Mononuclear cell (primary cell): ENCODE data around the gene IRF8. TPM values are rescaled to one million over a fixed set of nuclear protein-coding genes. Genes with fewer than 3 reads are reported as not detected.

Experiments used
- H3K27me3 ChIP-seq: 2 replicates; pipeline ENCODE4 v1.6.0; 2011; ENCODE audit warnings: low read length, control low read depth; ENCODE audit not compliant: insufficient read depth
- H3K4me1 ChIP-seq: 2 replicates; pipeline ENCODE4 v1.5.1; 2011; ENCODE audit warnings: mild to moderate bottlenecking, low read length, control low read depth; ENCODE audit not compliant: insufficient read depth
- H3K4me3 ChIP-seq: 2 replicates; pipeline ENCODE4 v1.5.1; 2011; ENCODE audit warnings: mild to moderate bottlenecking, low read length, moderate library complexity
- H3K9me3 ChIP-seq: 2 replicates; pipeline ENCODE4 v1.5.1; 2011; ENCODE audit warnings: low read depth, mild to moderate bottlenecking, control low read depth, low read length
- total RNA-seq: library from RNA; depleted of rRNA; stranded (reverse); fragments of >200 nt; gene quantifications from one replicate; pipeline ENCODE4 v1.2.3, GENCODE V29; 2012

The IRF8 gene
- total RNA-seq, 1 donor = 94.9 TPM

DNA sequence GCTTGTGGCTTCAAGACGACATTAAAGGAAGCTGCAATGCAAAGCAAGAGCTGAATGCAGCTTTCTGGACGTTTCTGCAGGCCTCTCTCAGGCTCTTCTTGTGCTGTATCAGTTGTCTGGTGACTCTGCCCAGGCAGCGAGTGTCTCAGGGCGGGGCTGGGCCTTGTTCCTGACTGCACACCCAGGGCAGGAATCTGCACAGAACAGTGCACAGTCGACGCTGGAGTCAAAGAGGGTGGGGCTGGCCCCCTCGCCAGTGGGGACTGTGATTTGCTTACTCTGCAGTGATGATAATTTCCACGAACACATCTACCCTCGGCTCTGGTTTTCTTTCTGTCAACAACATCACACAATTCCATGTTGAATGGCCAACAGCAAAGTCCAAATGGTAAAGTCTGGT lies 60.7 kb downstream of the IRF8 start:
- no peaks in the 10 kb centered on the region for H3K9me3 ChIP-seq
- H3K4me1 ChIP-seq = peaks cover 14% of the 10 kb centered on the region
- H3K27me3 ChIP-seq = no peaks in the 10 kb centered on the region
- no peak overlapping the region for H3K4me3 ChIP-seq

DNA sequence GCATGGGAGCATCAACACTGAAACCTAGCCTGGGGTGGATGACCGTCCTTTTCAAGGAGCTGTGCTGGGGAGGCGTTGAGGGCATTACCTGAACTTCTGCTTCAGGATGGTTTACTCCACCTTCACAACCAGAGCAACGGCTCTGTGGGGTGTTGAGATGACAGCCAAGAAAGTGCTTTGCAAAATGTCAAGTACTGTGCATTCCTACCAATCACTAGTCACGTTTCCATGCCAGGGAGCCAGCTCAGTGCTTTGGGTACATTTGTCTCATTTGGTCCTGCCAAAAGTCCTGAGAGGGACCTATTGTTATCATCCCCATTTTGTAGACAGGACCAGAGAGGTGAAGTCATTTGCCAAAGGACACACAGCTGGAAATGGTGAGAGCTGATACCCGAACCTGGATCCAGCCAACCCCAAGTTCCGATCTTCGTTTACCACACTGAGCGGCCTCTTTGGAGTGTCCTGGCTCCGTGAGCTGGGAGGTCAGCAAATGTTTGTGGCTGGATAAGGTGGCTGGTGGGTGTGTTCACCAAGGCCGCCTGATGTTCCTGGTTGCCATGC lies 61.6 kb downstream of the IRF8 start:
- peaks cover 14% of the 10 kb centered on the region for H3K4me1 ChIP-seq
- no peak overlapping the region for H3K4me3 ChIP-seq

GRCh38 chr16:85961988-85962915 lies 63.3 kb downstream of the IRF8 start:
- Histone ChIP-seq H3K4me1 (peaks cover 14% of the 10 kb centered on the region), H3K4me3 (no peak overlapping the region)

More for the DNA sequence above, 61.6 kb downstream of the IRF8 start:
- Histone ChIP-seq H3K27me3 (no peaks in the 10 kb centered on the region), H3K9me3 (no peaks in the 10 kb centered on the region)

GRCh38 chr16:85963753-85964285 lies 64.9 kb downstream of the IRF8 start:
- Histone ChIP-seq H3K4me3 (no peak overlapping the region), H3K9me3 (no peaks in the 10 kb centered on the region), H3K4me1 (peaks cover 18% of the 10 kb centered on the region), H3K27me3 (no peaks in the 10 kb centered on the region)

More at GRCh38 chr16:85961988-85962915, 63.3 kb downstream of the IRF8 start:
- Histone ChIP-seq H3K27me3 (no peaks in the 10 kb centered on the region), H3K9me3 (no peaks in the 10 kb centered on the region)

DNA sequence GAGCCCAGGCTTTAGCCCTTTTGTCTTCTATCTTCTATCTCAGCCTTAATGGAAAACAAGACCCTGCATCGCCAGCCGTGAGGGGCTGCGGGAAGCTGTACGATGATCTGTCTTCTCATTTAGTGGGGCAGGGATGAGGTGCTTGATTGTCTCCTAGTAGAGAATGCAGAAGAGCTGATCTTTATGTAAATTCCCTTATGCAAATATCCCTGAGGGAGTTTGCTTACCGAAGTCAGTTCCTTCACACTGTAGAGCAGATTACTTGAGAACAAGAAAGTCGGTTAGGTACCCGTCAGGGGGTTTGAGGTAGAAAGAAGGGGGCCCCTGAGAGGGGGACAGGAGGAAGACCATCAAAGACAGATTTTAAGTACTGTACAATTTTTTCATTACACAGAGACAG lies 66.2 kb downstream of the IRF8 start:
- Histone ChIP-seq H3K4me3 (no peak overlapping the region), H3K27me3 (no peaks in the 10 kb centered on the region)

DNA sequence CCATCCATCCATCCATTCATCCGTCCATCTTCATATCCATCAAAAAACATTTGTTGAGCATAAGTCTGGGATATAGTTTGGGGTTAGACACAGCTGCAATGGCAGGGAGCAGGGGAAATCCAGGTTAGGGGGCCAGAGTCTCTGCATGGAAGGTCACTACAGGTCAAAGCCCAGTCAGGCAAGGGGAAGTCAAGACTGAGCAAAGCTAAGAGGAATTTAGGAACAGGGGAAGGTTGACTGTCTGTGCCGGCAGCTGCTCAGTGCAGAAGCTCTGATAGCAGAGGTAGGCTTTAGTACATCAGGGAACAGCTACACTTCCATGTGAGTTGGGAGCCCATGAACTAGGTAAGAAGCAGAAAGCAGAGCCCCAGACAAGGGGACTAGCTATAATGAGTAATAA lies 68.1 kb downstream of the IRF8 start:
- Histone ChIP-seq H3K9me3 (no peaks in the 10 kb centered on the region), H3K27me3 (no peaks in the 10 kb centered on the region), H3K4me3 (no peak overlapping the region), H3K4me1 (peaks cover 29% of the 10 kb centered on the region)

More for the DNA sequence above, 66.2 kb downstream of the IRF8 start:
- no peaks in the 10 kb centered on the region for H3K9me3 ChIP-seq
- peaks cover 29% of the 10 kb centered on the region for H3K4me1 ChIP-seq

DNA sequence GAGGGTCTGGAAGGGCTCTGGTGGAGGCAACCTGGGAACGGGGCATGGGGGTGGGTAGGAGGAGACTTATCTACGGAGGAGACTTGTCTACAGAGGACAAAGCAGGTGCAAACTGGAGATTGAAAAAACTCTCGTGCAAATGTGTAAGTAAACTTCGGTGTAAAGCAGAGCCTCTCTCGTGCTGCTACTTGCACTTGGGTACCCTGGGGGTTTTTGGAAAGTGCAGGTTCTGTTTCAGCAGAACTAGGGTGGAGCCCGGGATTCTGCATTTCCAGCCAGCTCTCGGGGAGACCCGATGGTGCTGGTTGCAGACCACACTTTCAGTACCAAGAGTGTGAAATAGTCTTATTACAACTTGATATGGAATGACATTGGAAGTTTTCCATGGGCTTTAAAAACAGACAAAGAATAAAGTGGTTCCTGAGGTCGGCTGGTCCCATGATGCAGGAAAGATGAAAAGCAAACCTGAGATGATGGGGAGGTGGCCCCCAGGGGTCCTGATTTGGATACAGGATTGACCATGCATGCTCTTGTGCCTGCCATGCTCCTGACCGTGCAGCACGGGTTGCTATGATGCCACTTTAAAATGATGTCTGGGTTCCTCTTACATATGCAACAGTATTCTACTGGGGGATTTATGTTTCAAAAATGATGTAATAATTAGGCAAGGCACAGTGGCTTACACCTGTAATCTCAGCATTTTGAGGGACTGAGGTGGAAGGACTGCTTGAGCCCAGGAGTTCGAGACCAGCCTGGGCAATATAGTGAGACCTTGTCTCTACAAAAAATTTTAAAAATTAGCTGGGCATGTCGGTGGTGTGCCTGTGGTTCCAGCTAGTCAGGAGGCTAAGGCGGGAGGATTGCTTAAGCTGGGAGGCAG lies 69.3 kb downstream of the IRF8 start:
- H3K4me1 ChIP-seq = peaks cover 29% of the 10 kb centered on the region
- H3K4me3 ChIP-seq = no peak overlapping the region
- no peaks in the 10 kb centered on the region for H3K27me3 ChIP-seq
- H3K9me3 ChIP-seq = no peaks in the 10 kb centered on the region

- Histone ChIP-seq H3K4me3 (no peak overlapping the region), H3K9me3 (no peaks in the 10 kb centered on the region), H3K4me1 (peaks cover 29% of the 10 kb centered on the region), H3K27me3 (no peaks in the 10 kb centered on the region)
Measured at GRCh38 chr16:85969159-85969558, 70.2 kb downstream of the IRF8 start.

DNA sequence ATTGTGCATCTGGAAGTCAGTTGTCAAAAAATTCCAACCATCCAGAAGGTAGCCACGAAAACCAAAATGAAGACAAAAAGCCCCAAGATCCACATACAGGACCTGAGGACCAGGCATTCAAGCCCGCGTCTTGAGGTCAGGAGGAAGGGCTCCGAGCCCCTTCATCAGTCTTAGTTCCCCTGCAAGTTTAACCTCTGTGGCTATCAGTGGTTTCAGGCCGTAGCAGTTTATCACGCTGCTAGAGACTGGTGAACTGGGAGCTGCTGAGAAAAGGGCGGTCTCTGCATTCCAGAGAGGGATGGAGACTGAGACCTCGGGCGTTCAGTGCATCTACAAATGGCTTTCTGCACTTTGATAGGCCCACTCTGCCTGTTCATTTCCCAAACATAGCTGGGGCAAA lies 70.6 kb downstream of the IRF8 start:
- H3K4me1 ChIP-seq = peaks cover 29% of the 10 kb centered on the region
- H3K9me3 ChIP-seq = no peaks in the 10 kb centered on the region
- H3K27me3 ChIP-seq = no peaks in the 10 kb centered on the region
- H3K4me3 ChIP-seq = no peak overlapping the region

- Histone ChIP-seq H3K4me3 (no peak overlapping the region), H3K27me3 (no peaks in the 10 kb centered on the region), H3K9me3 (no peaks in the 10 kb centered on the region), H3K4me1 (peaks cover 29% of the 10 kb centered on the region)
Measured at GRCh38 chr16:85970016-85970733, 71.2 kb downstream of the IRF8 start.

GRCh38 chr16:85970738-85971137 lies 71.8 kb downstream of the IRF8 start:
- H3K4me1 ChIP-seq = peaks cover 24% of the 10 kb centered on the region
- H3K27me3 ChIP-seq = no peaks in the 10 kb centered on the region
- no peaks in the 10 kb centered on the region for H3K9me3 ChIP-seq
- H3K4me3 ChIP-seq = no peak overlapping the region
